Progenitor cell of endocrine pancreas (in vitro differentiated cells): ENCODE results near the gene PCDHGA11. TPM values are rescaled to one million over a fixed set of nuclear protein-coding genes. Genes with fewer than 3 reads are reported as not detected.
"Not testable (repeated sequence)": the region's sequence is repeated elsewhere in the genome, so short reads cannot be mapped to it uniquely, and the experiment has no call there.

Experiments
- DNase-seq: peaks from one replicate; pipeline ENCODE4 v3.0.0; 2021; ENCODE audit warnings: low spot score; ENCODE audit not compliant: unreplicated experiment
- H3K27ac Mint-ChIP-seq: 2 replicates; pipeline ENCODE4 v1.8.0; 2021; ENCODE audit warnings: mild to moderate bottlenecking, moderate library complexity, mixed read lengths
- H3K27me3 Mint-ChIP-seq: 2 replicates; pipeline ENCODE4 v1.8.0; 2021; ENCODE audit warnings: mixed read lengths
- H3K36me3 Mint-ChIP-seq: 2 replicates; pipeline ENCODE4 v1.8.0; 2022; ENCODE audit warnings: mixed read lengths; ENCODE audit not compliant: insufficient read depth
- H3K4me1 Mint-ChIP-seq: 2 replicates; pipeline ENCODE4 v1.8.0; 2021; ENCODE audit warnings: low read depth, mixed read lengths
- H3K4me3 Mint-ChIP-seq: 2 replicates; pipeline ENCODE4 v1.8.0; 2021; ENCODE audit warnings: low read depth, mild to moderate bottlenecking, moderate library complexity, mixed read lengths
- H3K9me3 Mint-ChIP-seq: 2 replicates; pipeline ENCODE4 v1.8.0; 2021; ENCODE audit warnings: low read depth, mixed read lengths
- total RNA-seq: library from RNA; stranded (reverse); gene quantifications from 2 replicates; pipeline ENCODE4 v1.2.1, GENCODE V29; 2021
- TF ChIP-seq, protein P1 (sequence below): fragments of 200-600 bp; sonication (generic); IDR thresholded peaks from one replicate; pipeline ENCODE4 v1.5.0; 2021; ENCODE audit warnings: antibody characterized with exemption, mild to moderate bottlenecking; ENCODE audit not compliant: unreplicated experiment

The PCDHGA11 gene
- total RNA-seq, 1 donor from 2014 or later: 3.1 TPM

DNA sequence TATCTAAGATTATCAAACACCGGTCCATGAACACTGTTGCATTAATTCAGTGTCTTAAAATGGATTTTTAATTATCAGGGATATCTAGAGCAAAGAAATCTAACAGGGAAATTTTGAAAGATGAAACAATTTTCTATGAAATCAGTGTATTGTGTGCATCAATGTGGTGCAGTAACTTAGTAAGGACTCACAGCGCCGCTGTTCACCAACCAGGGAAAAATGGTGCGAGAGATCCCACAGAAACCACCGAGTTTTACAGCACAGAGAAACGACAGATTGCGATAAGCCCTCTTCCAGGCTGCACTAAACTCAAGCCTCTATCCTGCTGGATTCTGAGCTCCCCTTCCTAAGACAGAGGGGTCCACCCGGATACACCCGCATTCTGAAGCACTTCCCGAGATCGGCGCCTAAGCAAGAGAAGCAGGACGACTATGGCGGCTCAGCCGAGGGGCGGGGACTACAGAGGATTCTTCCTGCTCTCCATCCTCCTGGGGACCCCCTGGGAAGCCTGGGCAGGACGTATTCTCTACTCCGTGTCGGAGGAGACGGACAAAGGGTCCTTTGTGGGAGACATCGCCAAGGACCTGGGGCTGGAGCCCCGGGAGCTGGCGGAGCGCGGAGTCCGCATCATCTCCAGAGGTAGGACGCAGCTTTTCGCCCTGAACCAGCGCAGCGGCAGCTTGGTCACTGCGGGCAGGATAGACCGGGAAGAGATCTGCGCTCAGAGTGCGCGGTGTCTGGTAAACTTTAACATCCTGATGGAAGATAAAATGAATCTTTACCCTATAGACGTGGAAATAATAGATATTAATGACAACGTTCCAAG is 38.2 kb upstream of the PCDHGA11 start, which contains the start of gene PCDHGA7:
Gene PCDHGA7 (plus strand): TSS at position 274 of the 826 bp plus-strand sequence. CDS start 158 bp downstream, at position 432.
- Mint-ChIP-seq H3K36me3 (peaks cover 11% of the 10 kb centered on the region), H3K4me3 (no peak within 1 kb of the TSS), H3K4me1 (no peaks in the 10 kb centered on the region), H3K9me3 (peaks cover 48% of the 10 kb centered on the region), H3K27ac (no peak within 1 kb of the TSS), H3K27me3 (no peaks in the 10 kb centered on the region)
- TF ChIP-seq, protein P1, sequence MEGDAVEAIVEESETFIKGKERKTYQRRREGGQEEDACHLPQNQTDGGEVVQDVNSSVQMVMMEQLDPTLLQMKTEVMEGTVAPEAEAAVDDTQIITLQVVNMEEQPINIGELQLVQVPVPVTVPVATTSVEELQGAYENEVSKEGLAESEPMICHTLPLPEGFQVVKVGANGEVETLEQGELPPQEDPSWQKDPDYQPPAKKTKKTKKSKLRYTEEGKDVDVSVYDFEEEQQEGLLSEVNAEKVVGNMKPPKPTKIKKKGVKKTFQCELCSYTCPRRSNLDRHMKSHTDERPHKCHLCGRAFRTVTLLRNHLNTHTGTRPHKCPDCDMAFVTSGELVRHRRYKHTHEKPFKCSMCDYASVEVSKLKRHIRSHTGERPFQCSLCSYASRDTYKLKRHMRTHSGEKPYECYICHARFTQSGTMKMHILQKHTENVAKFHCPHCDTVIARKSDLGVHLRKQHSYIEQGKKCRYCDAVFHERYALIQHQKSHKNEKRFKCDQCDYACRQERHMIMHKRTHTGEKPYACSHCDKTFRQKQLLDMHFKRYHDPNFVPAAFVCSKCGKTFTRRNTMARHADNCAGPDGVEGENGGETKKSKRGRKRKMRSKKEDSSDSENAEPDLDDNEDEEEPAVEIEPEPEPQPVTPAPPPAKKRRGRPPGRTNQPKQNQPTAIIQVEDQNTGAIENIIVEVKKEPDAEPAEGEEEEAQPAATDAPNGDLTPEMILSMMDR: no peak
- DNase-seq: no peak

DNA sequence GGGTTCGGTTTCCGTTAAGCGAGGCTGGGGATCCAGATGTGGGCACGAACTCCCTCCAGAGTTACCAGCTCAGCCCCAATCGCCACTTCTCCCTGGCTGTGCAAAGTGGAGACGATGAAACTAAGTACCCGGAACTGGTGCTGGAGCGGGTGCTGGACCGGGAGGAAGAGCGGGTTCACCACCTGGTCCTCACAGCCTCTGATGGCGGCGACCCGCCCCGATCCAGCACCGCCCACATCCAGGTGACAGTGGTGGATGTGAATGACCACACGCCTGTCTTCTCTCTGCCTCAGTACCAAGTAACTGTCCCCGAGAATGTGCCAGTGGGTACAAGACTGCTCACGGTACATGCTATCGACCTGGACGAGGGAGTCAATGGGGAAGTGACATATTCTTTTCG is 37.5 kb upstream of the PCDHGA11 start:
- H3K9me3 Mint-ChIP-seq: peaks cover 48% of the 10 kb centered on the region
- H3K27ac Mint-ChIP-seq: no peak overlapping the region
- H3K36me3 Mint-ChIP-seq: peaks cover 13% of the 10 kb centered on the region
- H3K4me1 Mint-ChIP-seq: no peaks in the 10 kb centered on the region
- DNase-seq: no peak
- no peak overlapping the region for H3K4me3 Mint-ChIP-seq
- TF ChIP-seq, protein P1: no peak
- H3K27me3 Mint-ChIP-seq: no peaks in the 10 kb centered on the region

DNA sequence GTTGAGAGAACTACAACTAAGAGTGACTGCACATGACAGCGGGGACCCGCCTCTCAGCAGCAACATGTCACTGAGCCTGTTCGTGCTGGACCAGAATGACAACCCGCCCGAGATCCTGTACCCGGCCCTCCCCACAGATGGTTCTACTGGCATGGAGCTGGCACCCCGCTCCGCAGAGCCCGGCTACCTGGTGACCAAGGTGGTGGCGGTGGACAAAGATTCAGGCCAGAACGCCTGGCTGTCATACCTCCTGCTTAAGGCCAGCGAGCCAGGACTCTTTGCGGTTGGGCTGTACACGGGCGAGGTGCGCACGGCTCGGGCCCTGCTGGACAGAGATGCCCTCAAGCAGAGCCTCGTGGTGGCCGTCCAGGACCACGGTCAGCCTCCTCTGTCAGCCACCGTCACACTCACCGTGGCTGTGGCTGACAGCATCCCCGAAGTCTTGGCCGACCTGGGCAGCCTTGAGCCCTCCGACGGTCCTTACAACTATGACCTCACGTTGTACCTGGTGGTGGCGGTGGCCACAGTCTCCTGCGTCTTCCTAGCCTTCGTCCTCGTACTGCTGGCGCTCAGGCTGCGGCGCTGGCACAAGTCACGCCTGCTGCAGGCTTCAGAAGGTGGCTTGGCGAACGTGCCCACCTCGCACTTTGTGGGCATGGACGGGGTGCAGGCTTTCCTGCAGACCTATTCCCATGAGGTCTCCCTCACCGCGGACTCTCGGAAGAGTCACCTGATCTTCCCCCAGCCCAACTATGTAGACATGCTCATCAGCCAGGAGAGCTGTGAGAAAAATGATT is 36.2 kb upstream of the PCDHGA11 start:
- DNase-seq: no peak
- no peaks in the 10 kb centered on the region for H3K27me3 Mint-ChIP-seq
- H3K4me3 Mint-ChIP-seq: no peak overlapping the region
- H3K4me1 Mint-ChIP-seq: no peaks in the 10 kb centered on the region
- H3K36me3 Mint-ChIP-seq: peaks cover 16% of the 10 kb centered on the region
- TF ChIP-seq, protein P1: no peak
- no peak overlapping the region for H3K27ac Mint-ChIP-seq
- H3K9me3 Mint-ChIP-seq: peaks cover 51% of the 10 kb centered on the region

DNA sequence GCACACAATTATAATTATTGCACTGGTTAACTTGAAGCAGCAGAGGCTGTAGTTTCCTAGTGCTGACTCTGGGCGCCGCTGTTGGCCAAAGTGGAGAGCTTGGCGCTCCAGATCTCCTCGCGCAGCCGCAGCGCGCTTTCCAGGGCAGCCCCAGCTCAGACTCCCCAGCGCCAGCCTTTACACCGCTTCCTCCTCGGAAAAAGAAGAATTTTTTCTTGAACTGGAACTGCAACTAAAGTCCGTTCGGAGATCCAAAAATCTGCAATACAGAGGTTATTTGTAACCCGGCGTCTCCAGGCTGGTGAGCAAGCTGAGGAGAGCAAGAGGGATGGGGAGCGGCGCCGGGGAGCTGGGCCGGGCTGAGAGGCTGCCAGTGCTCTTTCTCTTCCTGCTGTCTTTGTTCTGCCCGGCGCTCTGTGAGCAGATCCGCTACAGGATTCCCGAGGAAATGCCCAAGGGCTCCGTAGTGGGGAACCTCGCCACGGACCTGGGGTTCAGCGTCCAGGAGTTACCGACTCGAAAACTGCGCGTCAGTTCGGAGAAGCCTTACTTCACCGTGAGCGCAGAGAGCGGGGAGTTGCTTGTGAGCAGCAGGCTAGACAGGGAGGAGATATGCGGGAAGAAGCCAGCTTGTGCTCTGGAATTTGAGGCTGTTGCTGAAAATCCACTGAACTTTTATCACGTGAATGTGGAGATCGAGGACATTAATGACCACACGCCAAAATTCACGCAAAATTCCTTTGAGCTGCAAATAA is 33.1 kb upstream of the PCDHGA11 start, which contains the start of gene PCDHGB4:
Gene PCDHGB4 (plus strand): TSS at position 142 of the 755 bp plus-strand sequence. CDS start 187 bp downstream, at position 329.
- peak within 1 kb of the TSS; percentile 77 for H3K27ac Mint-ChIP-seq
- H3K36me3 Mint-ChIP-seq: peaks cover 34% of the 10 kb centered on the region
- TF ChIP-seq, protein P1: peak; percentile 49
- H3K27me3 Mint-ChIP-seq, H3K4me1 Mint-ChIP-seq, DNase-seq: not testable (repeated sequence)
- peaks cover 58% of the 10 kb centered on the region for H3K9me3 Mint-ChIP-seq
- peak within 1 kb of the TSS; percentile 76 for H3K4me3 Mint-ChIP-seq
